Lung (tissue), 12 donors: Measurements from ENCODE around the gene ACIN1. TPM values are rescaled to one million over a fixed set of nuclear protein-coding genes. Genes with fewer than 3 reads are reported as not detected.
A peak's percentile ranks its signal among the peaks of the same experiment; 100 is the strongest.

Experiments used
- ATAC-seq: fragments of 200-7000 bp; cut with Tn5 transposase; one replicate; pipeline ENCODE4 v1.9.1; 2020; ENCODE audit warnings: moderate number of reproducible peaks; ENCODE audit not compliant: insufficient read depth, low FRiP score
- DNase-seq, 3 donors: peaks; one replicate each; pipeline ENCODE4 v3.0.0-alpha.2; 2013 to 2017
- H3K27ac ChIP-seq, 2 donors: one replicate each; pipeline ENCODE4 v1.5.1; 2013; ENCODE audit warnings: mild to moderate bottlenecking in 2 of 2, moderate library complexity in 2 of 2, control low read depth in 1 of 2, inconsistent platforms in 1 of 2, low read depth in 1 of 2, low read length in 1 of 2
- H3K27me3 ChIP-seq, 3 donors: one replicate each; pipeline ENCODE4 v1.5.1; 2013; ENCODE audit warnings: low read length in 2 of 3; ENCODE audit not compliant: control insufficient read depth in 3 of 3, insufficient read depth in 3 of 3
- H3K36me3 ChIP-seq, 4 donors: one replicate each; pipeline ENCODE4 v1.5.1; 2013; ENCODE audit warnings: low read length in 4 of 4, mild to moderate bottlenecking in 1 of 4, moderate library complexity in 1 of 4; ENCODE audit not compliant: control insufficient read depth in 4 of 4, insufficient read depth in 4 of 4
- H3K4me1 ChIP-seq, 5 donors: one replicate each; pipeline ENCODE4 v1.5.1; 2013; ENCODE audit warnings: low read length in 5 of 5, mild to moderate bottlenecking in 2 of 5, moderate library complexity in 1 of 5; ENCODE audit not compliant: control insufficient read depth in 5 of 5, insufficient read depth in 5 of 5
- H3K4me3 ChIP-seq: one replicate; pipeline ENCODE4 v1.5.1; 2013; ENCODE audit warnings: mild to moderate bottlenecking, control low read depth, moderate library complexity
- H3K9ac ChIP-seq, 2 donors: one replicate each; pipeline ENCODE4 v1.5.1; 2013; ENCODE audit warnings: low read length in 2 of 2, control low read depth in 1 of 2; ENCODE audit not compliant: insufficient read depth in 1 of 2
- H3K9me3 ChIP-seq, 4 donors: one replicate each; pipeline ENCODE4 v1.5.1; 2013; ENCODE audit warnings: low read length in 3 of 4, mild to moderate bottlenecking in 1 of 4, moderate library complexity in 1 of 4; ENCODE audit not compliant: control insufficient read depth in 4 of 4, insufficient read depth in 3 of 4
- CTCF ChIP-seq: IDR thresholded peaks from 2 replicates; pipeline ENCODE4 v1.5.1; 2012; ENCODE audit warnings: mild to moderate bottlenecking; ENCODE audit errors: control extremely low read depth, extremely low read depth
- WGBS, 2 donors: extraction: QIAGEN DNeasy Blood & Tissue Kit; methylation state at CpG; one replicate each; pipeline ENCODE4 v1.1.7; 2013; 5-methylcytosine and 5-hydroxymethylcytosine counted together
- polyA plus RNA-seq, 2 donors: library from polyadenylated mRNA; stranded (reverse); fragments of 200-250 nt; gene quantifications; one replicate each; pipeline ENCODE4 v1.2.1, GENCODE V29; 2013
- total RNA-seq, 2 donors: library from RNA; depleted of rRNA in 1 of 2; stranded (reverse); fragments of >200 nt in 1 of 2; gene quantifications; one replicate each; pipeline ENCODE4 v1.2.1, GENCODE V29; 2014 to 2021
- donor health status: control.
- donor health status: control.
- donor health status: Bipolar disorder and iron deficiency.
- donor health status: healthy.
- donor health status: DM: yes; HTN: yes; CAD: no.

ACIN1 gene
- total and polyA plus RNA-seq, 4 donors = 76.3 to 154 (median 115) TPM

- no peak for TF ChIP-seq CTCF
- no peak overlapping the region for H3K4me3 ChIP-seq
- 29 to 66% methylated on average over 16 of the region's 16 CpGs for WGBS, 2 donors
- H3K27ac ChIP-seq = peak overlapping the region in 1 of 2 donors; percentile 40
- H3K27me3 ChIP-seq = no peaks in the 10 kb centered on the region
- H3K36me3 ChIP-seq = no peaks in the 10 kb centered on the region
- H3K9ac ChIP-seq = no peak overlapping the region
- H3K4me1 ChIP-seq = peaks cover 0 to 33% (median 18%) of the 10 kb centered on the region in 5 donors
- no peaks in the 10 kb centered on the region for H3K9me3 ChIP-seq
- no peak for DNase-seq
- no peak for ATAC-seq
Measured at GRCh38 chr14:23119363-23120327, 24.7 kb upstream of the ACIN1 start.

GRCh38 chr14:23118506-23119362 is 23.8 kb upstream of the ACIN1 start, which contains the start of gene CEBPE:
CEBPE (minus strand) TSS chr14:23119255; CDS start chr14:23119091, 164 bp downstream.
- peaks cover 0 to 37% (median 18%) of the 10 kb centered on the region in 5 donors for H3K4me1 ChIP-seq
- H3K36me3 ChIP-seq = no peaks in the 10 kb centered on the region
- 43 to 69% methylated on average over 31 to 32 of the region's 32 CpGs for WGBS, 2 donors
- no peak for ATAC-seq
- no peak for DNase-seq
- no peak within 1 kb of the TSS for H3K4me3 ChIP-seq
- H3K27me3 ChIP-seq = no peaks in the 10 kb centered on the region
- peak within 1 kb of the TSS in 1 of 2 donors; percentile 40 for H3K27ac ChIP-seq
- no peak for TF ChIP-seq CTCF
- no peak within 1 kb of the TSS for H3K9ac ChIP-seq
- no peaks in the 10 kb centered on the region for H3K9me3 ChIP-seq

- peaks cover 0 to 47% (median 17%) of the 10 kb centered on the region in 5 donors for H3K4me1 ChIP-seq
- H3K27me3 ChIP-seq = no peaks in the 10 kb centered on the region
- no peak overlapping the region for H3K27ac ChIP-seq
- no peak overlapping the region for H3K9ac ChIP-seq
- DNase-seq (no peak), ATAC-seq (no peak)
- H3K9me3 ChIP-seq = no peaks in the 10 kb centered on the region
- no peak overlapping the region for H3K4me3 ChIP-seq
- no peak for TF ChIP-seq CTCF
- WGBS, 2 donors = 59 to 82% methylated on average over 32 of the region's 32 CpGs
- H3K36me3 ChIP-seq = no peaks in the 10 kb centered on the region
Measured at GRCh38 chr14:23117371-23118020, 22.6 kb upstream of the ACIN1 start.
